Stimulated activated CD8-positive, alpha-beta memory T cell treated with anti-CD3 and anti-CD28 coated beads, Interleukin-7, amount 100 ng/mL, for 4 hours (primary cell): ENCODE data around the gene GNPDA2.

Source experiments
- DNase-seq, 2 donors: peaks; one replicate each; pipeline ENCODE4 v3.0.0-alpha.2; 2020; ENCODE audit warnings: low read depth in 2 of 2

GNPDA2 gene

GRCh38 chr4:44679060-44679459 lies 47.3 kb downstream of the GNPDA2 start:
- no peak for DNase-seq

- DNase-seq, result peak; percentile 78 to 87
Observed at GRCh38 chr4:44678094-44679041, 48.0 kb downstream of the GNPDA2 start, which contains the start of gene GUF1. GUF1 (plus strand) TSS chr4:44678420; CDS start chr4:44678623, 203 bp downstream.

DNA sequence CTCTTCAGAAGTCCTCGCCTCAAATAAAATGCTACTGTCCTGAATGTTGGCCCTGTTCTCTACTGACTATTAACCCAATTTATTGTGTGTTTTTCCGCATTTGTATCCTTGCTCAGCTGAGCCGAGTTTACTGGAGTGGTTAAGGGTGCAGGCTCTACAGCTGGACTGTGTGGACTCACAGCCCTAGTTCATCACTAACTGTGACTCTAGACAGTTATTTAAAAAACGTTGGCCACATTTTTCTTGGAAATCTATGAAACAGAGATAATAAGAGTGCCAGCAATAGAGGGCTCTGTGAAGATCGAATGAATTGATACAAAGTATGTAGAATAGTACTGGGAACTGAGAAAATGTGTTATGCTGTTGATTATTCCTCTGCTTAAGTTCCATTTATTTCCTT lies 51.0 kb downstream of the GNPDA2 start:
- no peak for DNase-seq

DNA sequence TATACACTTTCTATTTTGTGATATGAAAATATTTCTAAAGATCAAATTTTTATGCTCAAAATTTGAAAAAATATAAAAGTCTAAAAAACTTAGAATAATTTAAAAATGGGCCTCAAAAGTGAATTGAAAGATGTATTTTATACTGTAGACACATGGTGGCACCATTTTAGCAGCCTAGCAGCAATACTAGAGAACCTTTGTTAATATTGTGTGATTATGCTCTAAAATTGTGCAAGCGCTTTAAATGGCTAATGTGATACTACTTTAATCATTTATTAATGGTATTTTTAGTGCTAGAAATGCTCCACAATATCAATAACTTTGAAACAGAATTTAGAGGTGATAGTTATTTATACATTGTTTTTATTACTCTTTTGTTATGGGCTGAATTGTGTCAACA lies 51.9 kb downstream of the GNPDA2 start:
- no peak for DNase-seq

DNA sequence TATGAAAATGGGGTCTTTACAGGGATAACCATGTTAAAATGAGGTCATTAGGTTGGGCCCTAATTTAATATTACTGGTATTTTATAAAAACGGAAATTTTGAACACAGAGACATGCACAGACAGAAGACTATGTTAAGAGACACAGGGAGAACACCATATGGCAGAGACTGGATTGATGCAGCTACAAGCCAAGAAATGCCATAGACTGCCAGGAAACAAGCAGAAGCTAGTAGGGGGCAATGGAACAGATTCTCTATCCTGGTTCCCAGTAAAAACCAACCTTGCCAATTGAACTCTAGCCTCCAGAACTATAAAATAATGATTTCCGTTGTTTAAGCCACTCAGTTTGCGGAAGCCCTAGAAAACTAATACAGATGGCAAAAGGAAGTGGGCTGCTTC lies 54.7 kb downstream of the GNPDA2 start:
- DNase-seq, result no peak

GRCh38 chr4:44670506-44671199 lies 55.7 kb downstream of the GNPDA2 start:
- DNase-seq, result no peak

GRCh38 chr4:44668526-44668925 lies 57.8 kb downstream of the GNPDA2 start:
- DNase-seq, result no peak

DNA sequence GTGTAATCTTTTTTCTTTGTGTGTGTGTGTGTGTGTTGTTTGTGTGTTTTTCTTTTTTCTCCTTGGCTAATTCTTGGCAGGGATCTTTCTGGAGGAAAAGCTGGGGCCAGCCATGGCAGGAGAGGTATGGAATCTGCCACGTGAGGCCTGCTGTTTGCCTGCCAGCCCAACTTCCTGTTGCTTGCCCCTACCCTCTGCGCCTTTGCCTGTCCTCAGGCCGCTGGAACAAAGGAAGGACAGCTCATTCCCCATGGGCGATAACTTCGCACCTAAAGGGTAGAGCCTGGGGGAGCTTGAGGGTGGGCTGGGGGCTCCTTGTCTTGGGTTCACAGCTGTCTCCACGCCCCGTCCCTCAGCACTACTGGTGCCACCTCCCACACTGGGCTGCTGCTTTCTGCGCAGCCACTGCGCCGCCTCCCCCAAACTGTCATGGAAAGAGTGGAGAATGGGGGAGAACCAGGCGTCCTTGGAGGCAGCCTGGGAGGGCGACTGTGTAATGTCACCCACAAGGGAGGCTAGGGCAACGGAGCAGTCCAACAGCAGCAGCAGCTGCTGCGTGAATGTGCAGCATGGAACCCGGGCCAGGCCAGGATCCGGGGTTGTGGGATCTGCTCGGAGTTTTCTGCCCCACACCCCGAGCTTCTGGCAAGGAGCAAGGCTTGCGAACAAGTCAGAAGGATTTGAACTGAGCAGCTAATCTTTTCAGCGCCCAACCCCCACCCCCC lies 62.7 kb downstream of the GNPDA2 start:
- no peak for DNase-seq

DNA sequence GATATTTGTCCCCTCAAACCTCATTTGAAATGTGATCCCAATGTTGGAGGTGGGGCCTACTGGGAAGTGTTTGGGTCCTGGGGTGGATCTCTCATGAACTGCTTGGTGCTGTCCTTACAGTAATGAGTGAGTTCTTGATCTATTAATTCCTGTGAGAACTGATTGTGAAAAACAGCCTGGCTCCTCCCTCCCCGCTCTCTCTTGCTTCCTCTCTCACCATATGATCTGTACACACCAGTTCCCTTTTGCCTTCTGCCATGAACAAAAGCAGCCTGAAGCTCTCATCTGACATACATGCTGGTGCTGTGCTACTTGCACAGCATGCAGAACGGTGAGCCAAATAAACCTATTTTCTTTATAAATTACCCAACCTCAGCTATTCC lies 63.7 kb downstream of the GNPDA2 start:
- no peak for DNase-seq

GRCh38 chr4:44661940-44662622 lies 64.3 kb downstream of the GNPDA2 start:
- no peak for DNase-seq

- DNase-seq, result no peak
Observed at GRCh38 chr4:44660396-44660795, 66.0 kb downstream of the GNPDA2 start.

- no peak for DNase-seq
Observed at GRCh38 chr4:44652002-44652401, 74.4 kb downstream of the GNPDA2 start.
